DOHH2 (cell line): ENCODE data around the gene HBEGF.
A peak's percentile ranks its signal among the peaks of the same experiment; 100 is the strongest.

Source experiments
- H3F3A ChIP-seq: fragments of 200-600 bp; sonication (generic), shearing (Covaris generic); 2 replicates; pipeline ENCODE4 v1.6.0; 2016; ENCODE audit warnings: antibody characterized with exemption, mild to moderate bottlenecking; ENCODE audit not compliant: control insufficient read depth, insufficient read depth
- H3K27ac ChIP-seq: fragments of 200-600 bp; sonication (generic); 2 replicates; pipeline ENCODE4 v1.5.1; 2014; ENCODE audit warnings: low read depth, mild to moderate bottlenecking, low read length, moderate library complexity
- H3K27me3 ChIP-seq: fragments of 200-600 bp; sonication (generic); 2 replicates; pipeline ENCODE4 v1.6.1; 2014; ENCODE audit warnings: mild to moderate bottlenecking, low read length, mixed read lengths; ENCODE audit not compliant: control insufficient read depth
- H3K36me3 ChIP-seq: fragments of 200-600 bp; sonication (generic); 2 replicates; pipeline ENCODE4 v1.6.1; 2014; ENCODE audit warnings: mild to moderate bottlenecking, low read length, moderate library complexity, mixed read lengths; ENCODE audit not compliant: control insufficient read depth
- H3K4me1 ChIP-seq: fragments of 200-600 bp; sonication (generic); 2 replicates; pipeline ENCODE4 v1.6.1; 2014; ENCODE audit warnings: mild to moderate bottlenecking, low read length, mixed read lengths; ENCODE audit not compliant: control insufficient read depth
- H3K4me2 ChIP-seq: fragments of 200-600 bp; sonication (generic); 2 replicates; pipeline ENCODE4 v1.6.0; 2014; ENCODE audit warnings: mild to moderate bottlenecking, low read length, moderate library complexity
- H3K4me3 ChIP-seq: fragments of 200-600 bp; sonication (generic); 2 replicates; pipeline ENCODE4 v1.5.1; 2014; ENCODE audit warnings: mild to moderate bottlenecking, low read length, mixed read lengths
- H3K79me2 ChIP-seq: fragments of 200-600 bp; sonication (generic); 2 replicates; pipeline ENCODE4 v1.6.1; 2014; ENCODE audit warnings: mild to moderate bottlenecking, low read length, mixed read lengths; ENCODE audit not compliant: control insufficient read depth
- H3K9me2 ChIP-seq: fragments of 200-600 bp; sonication (generic); replicated peaks from 2 replicates; pipeline ENCODE4 v1.6.1; 2014; ENCODE audit warnings: mild to moderate bottlenecking, low read length, mixed read lengths; ENCODE audit not compliant: control insufficient read depth
- H3K9me3 ChIP-seq: fragments of 200-600 bp; sonication (generic); 2 replicates; pipeline ENCODE4 v1.6.1; 2014; ENCODE audit warnings: antibody characterized with exemption, low read length, mixed read lengths; ENCODE audit not compliant: control insufficient read depth, insufficient read depth
- H4K20me1 ChIP-seq: fragments of 200-600 bp; sonication (generic); 2 replicates; pipeline ENCODE4 v1.6.0; 2014; ENCODE audit warnings: low read depth, mild to moderate bottlenecking, antibody characterized with exemption, low read length, moderate library complexity; ENCODE audit not compliant: control insufficient read depth, insufficient read depth
- EZH2phosphoT487 ChIP-seq: fragments of 200-600 bp; sonication (generic); IDR thresholded peaks from 2 replicates; pipeline ENCODE4 v1.6.1; 2017; ENCODE audit warnings: borderline replicate concordance, mild to moderate bottlenecking, antibody characterized with exemption, low read length, moderate library complexity, mixed read lengths
- TF ChIP-seq, protein P1 (sequence below): fragments of 200-600 bp; sonication (generic); IDR thresholded peaks from one replicate; pipeline ENCODE4 v1.5.1; 2014; ENCODE audit warnings: antibody characterized with exemption, mild to moderate bottlenecking, low read depth, low read length; ENCODE audit not compliant: poor library complexity, severe bottlenecking

HBEGF gene

DNA sequence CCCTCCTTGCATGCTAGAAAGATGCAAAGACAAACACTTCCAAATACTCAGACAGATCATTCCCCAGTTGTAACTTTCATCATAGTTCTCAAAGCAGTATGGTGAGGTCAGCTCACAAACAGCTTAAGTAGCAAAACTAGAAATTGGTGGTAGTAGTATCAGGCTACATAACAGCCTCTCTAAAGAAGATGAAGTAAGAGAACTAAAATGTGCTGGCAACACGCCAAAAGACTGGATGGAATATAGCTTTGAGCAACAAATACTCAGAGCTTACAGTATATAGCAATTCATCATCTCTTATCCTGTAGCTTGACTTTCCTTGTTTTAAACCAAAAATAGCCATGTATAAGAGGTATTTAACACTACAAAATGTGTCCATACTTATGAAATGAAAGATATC, 51.0 kb downstream of the HBEGF start:
- Histone ChIP-seq H3K79me2 (peaks cover 67% of the 10 kb centered on the region), H3F3A (peaks cover 5% of the 10 kb centered on the region; the same call in 1 of the 2 replicates), H3K4me1 (peaks cover 46% of the 10 kb centered on the region), H3K27ac (no peak overlapping the region), H3K9me2 (no peaks in the 10 kb centered on the region), H3K4me2 (peak overlapping the region; percentile 37), H3K27me3 (no peaks in the 10 kb centered on the region), H4K20me1 (no peaks in the 10 kb centered on the region), H3K4me3 (no peak overlapping the region), H3K9me3 (no peaks in the 10 kb centered on the region), H3K36me3 (peaks cover 26% of the 10 kb centered on the region)
- TF ChIP-seq, protein P1, sequence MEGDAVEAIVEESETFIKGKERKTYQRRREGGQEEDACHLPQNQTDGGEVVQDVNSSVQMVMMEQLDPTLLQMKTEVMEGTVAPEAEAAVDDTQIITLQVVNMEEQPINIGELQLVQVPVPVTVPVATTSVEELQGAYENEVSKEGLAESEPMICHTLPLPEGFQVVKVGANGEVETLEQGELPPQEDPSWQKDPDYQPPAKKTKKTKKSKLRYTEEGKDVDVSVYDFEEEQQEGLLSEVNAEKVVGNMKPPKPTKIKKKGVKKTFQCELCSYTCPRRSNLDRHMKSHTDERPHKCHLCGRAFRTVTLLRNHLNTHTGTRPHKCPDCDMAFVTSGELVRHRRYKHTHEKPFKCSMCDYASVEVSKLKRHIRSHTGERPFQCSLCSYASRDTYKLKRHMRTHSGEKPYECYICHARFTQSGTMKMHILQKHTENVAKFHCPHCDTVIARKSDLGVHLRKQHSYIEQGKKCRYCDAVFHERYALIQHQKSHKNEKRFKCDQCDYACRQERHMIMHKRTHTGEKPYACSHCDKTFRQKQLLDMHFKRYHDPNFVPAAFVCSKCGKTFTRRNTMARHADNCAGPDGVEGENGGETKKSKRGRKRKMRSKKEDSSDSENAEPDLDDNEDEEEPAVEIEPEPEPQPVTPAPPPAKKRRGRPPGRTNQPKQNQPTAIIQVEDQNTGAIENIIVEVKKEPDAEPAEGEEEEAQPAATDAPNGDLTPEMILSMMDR: no peak
- TF ChIP-seq EZH2phosphoT487: no peak

DNA sequence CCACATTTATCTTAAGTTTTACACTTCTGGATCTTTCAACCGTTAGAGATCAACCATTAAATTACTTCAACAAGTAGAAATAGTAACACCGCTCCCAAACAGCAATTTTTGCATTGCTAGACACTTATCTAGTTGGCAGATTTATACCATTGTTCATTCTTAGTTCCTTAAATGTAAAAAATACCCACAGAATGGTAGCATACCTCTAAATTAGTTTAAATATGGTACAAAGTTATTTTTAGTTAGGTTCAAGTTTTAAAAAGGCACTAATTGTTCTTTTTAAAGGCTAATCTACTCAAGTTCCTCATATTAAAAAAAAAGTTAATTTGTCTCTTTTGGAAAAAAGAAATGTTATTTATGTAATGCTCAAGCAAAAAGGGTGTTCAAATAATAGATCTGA, 51.6 kb downstream of the HBEGF start:
- H3K4me2 ChIP-seq: peak overlapping the region; percentile 37
- H3K9me3 ChIP-seq: no peaks in the 10 kb centered on the region
- peaks cover 21% of the 10 kb centered on the region for H3K36me3 ChIP-seq
- H4K20me1 ChIP-seq: no peaks in the 10 kb centered on the region
- no peak overlapping the region for H3K27ac ChIP-seq
- H3K4me1 ChIP-seq: peaks cover 46% of the 10 kb centered on the region
- TF ChIP-seq EZH2phosphoT487: no peak
- TF ChIP-seq, protein P1: no peak
- H3K79me2 ChIP-seq: peaks cover 69% of the 10 kb centered on the region
- no peaks in the 10 kb centered on the region for H3K27me3 ChIP-seq
- peaks cover 5% of the 10 kb centered on the region; the same call in 1 of the 2 replicates for H3F3A ChIP-seq
- no peaks in the 10 kb centered on the region for H3K9me2 ChIP-seq
- peak overlapping the region; percentile 10; the same call in 1 of the 2 replicates for H3K4me3 ChIP-seq

DNA sequence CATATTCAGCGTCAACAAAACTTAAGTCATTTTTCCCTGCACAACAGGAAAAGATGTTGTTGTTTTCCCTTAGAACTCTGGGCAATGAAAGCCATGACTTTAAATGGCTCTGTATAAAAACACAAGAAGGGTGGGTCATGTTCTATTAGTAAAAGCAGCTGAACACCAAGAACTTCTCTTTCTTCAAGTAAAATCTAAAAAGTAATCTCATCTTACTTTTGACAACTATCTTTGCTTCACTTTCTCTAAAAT, 52.6 kb downstream of the HBEGF start:
- TF ChIP-seq, protein P1: no peak
- no peak for TF ChIP-seq EZH2phosphoT487
- H3K9me3 ChIP-seq: no peaks in the 10 kb centered on the region
- peak overlapping the region; percentile 51 for H3K4me2 ChIP-seq
- H3F3A ChIP-seq: peaks cover 5% of the 10 kb centered on the region; the same call in 1 of the 2 replicates
- peaks cover 76% of the 10 kb centered on the region for H3K79me2 ChIP-seq
- H3K4me3 ChIP-seq: 0 out of 2 replicates have a peak overlapping the region, but pooled peaks have one; percentile 6
- peak overlapping the region; percentile 47 for H3K27ac ChIP-seq
- peaks cover 19% of the 10 kb centered on the region for H3K36me3 ChIP-seq
- peaks cover 46% of the 10 kb centered on the region for H3K4me1 ChIP-seq
- no peaks in the 10 kb centered on the region for H3K9me2 ChIP-seq
- no peaks in the 10 kb centered on the region for H3K27me3 ChIP-seq
- H4K20me1 ChIP-seq: no peaks in the 10 kb centered on the region
